ENCODE data around the gene RPP25L.

GRCh38 chr9:34562135-34562745 lies 49.7 kb downstream of the RPP25L start:
- TF ChIP-seq TEAD4 (IDR thresholded peaks at IDR 0.05) (no peak), USF1 (IDR thresholded peaks at IDR 0.05) (no peak), TAF1 (IDR thresholded peaks at IDR 0.05; ENCODE audit: low read depth) (no peak), CEBPB (IDR thresholded peaks at IDR 0.05) (no peak), YY1 (IDR thresholded peaks at IDR 0.05; ENCODE audit: low read depth) (no peak), EP300 (IDR thresholded peaks at IDR 0.05; ENCODE audit: borderline replicate concordance) (no peak), TCF12 (IDR thresholded peaks at IDR 0.05; ENCODE audit: low read depth) (no peak), ZBTB7A (IDR thresholded peaks at IDR 0.05; ENCODE audit: low read depth) (no peak), MAX (IDR thresholded peaks at IDR 0.05) (no peak), RAD21 (IDR thresholded peaks at IDR 0.05; ENCODE audit: low read depth) (peak; percentile 57), CREB1 (IDR thresholded peaks at IDR 0.05; ENCODE audit: low read depth) (no peak), REST (IDR thresholded peaks at IDR 0.05; ENCODE audit: low read depth) (no peak)

Data from Ishikawa (cell line).